ENCODE measurements around the gene BTN3A1.

BTN3A1 gene

DNA sequence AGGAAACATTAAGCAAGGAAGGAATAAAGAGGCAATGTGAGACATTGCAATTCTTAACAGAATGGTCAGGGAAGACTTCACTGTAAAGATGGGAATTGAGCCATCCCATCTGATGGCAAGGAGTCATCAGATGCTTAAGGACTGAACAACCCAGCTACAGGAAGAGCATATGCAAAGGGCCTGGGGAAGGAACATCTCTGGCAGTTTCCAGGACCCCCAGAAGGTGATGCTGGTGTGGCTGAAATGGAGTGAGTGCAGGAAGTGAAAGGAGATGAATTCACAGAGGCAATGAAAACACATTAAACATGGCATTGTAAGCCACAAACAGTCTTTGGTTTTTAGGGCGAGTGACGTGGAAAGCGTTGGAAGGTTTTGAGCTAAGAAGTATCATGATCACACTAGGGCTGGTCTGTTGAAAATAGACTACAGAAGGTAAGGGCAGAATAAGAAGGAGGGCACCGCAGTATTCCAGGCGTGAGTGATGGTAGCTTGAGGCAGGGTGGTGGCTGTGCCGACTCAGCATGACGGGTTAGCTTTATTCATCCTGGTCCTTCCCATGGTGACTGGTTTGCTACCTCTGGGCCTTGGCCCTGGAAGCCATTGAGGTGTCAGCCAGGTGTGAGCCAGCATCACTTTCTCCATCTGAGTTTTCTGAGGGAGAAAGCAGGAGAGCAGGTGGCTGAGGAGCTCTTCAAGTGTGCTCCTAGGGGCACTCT, 62.5 kb downstream of the BTN3A1 start:
- ChIA-PET CTCF (interaction anchor here (1.1 to 2.1 kb wide), 4 partner anchors 8 to 123 kb away, joined by 3 to 4 read pairs (median 4); no protein-coding TSS in a partner anchor), POLR2A (interaction anchor here (0.9 kb wide), 1 partner anchor 9 kb away, joined by 3 read pairs; no protein-coding TSS in a partner anchor)
- TF ChIP-seq, protein P1, sequence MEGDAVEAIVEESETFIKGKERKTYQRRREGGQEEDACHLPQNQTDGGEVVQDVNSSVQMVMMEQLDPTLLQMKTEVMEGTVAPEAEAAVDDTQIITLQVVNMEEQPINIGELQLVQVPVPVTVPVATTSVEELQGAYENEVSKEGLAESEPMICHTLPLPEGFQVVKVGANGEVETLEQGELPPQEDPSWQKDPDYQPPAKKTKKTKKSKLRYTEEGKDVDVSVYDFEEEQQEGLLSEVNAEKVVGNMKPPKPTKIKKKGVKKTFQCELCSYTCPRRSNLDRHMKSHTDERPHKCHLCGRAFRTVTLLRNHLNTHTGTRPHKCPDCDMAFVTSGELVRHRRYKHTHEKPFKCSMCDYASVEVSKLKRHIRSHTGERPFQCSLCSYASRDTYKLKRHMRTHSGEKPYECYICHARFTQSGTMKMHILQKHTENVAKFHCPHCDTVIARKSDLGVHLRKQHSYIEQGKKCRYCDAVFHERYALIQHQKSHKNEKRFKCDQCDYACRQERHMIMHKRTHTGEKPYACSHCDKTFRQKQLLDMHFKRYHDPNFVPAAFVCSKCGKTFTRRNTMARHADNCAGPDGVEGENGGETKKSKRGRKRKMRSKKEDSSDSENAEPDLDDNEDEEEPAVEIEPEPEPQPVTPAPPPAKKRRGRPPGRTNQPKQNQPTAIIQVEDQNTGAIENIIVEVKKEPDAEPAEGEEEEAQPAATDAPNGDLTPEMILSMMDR (IDR thresholded peaks at IDR 0.05; ENCODE audit: control extremely low read depth, extremely low read depth, low read depth, missing control alignments) = no peak
- DNase-seq (ENCODE audit: extremely low spot score) = no peak

Measured in GM10248 (cell line).